B cell (primary cell): ENCODE measurements around the gene PHIP.

ENCODE experiments used
- CTCF ChIP-seq: fragments of 200-600 bp; IDR thresholded peaks from one replicate; pipeline ENCODE4 v1.8.0; 2022; ENCODE audit warnings: antibody characterized with exemption, mild to moderate bottlenecking
- EZH2 ChIP-seq: IDR thresholded peaks from 2 replicates; pipeline ENCODE4 v1.6.1; 2012; ENCODE audit warnings: borderline replicate concordance, low read depth, mild to moderate bottlenecking, moderate library complexity, low read length; ENCODE audit not compliant: insufficient read depth, poor library complexity, severe bottlenecking

- no peak for TF ChIP-seq EZH2
- TF ChIP-seq CTCF = no peak
Observed at GRCh38 chr6:79078075-79078969, at the start of gene PHIP.
